ENCODE results near the gene KCNC1.

DNA sequence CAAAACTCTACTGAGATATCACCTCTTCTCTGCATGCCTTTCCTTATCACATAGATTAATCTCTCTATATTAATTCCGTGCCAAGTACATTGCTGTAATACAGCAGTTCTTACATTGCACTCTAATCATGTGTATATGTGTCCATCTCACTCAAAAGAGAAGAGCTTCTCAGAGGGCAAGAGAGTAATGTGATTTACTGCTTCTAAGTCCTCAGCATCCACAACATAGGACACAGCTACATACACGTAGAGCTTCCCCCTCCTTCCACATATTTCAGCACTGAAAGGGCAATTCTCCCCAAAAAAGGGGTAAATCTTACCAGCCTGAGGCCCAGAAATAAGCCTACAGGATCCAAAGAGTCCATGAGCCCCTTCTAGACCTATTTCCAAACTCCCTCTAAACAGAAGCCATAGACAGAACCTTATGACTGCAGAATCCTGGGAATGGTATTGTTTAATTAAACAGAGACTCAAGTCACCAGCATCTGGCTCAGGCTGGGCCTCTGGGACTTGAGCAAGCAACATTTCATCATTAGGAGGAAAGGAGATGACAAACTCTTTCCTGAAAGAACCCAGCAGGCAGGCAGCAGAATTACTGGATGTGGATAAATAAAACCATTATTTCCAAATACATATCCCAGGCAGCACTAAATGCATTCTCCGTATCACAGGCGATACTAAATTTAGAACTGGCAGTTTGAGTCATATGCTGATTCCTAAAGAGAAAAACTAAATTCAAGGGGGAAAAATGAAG, 87.2 kb downstream of the KCNC1 start:
- TF ChIP-seq, protein P1, sequence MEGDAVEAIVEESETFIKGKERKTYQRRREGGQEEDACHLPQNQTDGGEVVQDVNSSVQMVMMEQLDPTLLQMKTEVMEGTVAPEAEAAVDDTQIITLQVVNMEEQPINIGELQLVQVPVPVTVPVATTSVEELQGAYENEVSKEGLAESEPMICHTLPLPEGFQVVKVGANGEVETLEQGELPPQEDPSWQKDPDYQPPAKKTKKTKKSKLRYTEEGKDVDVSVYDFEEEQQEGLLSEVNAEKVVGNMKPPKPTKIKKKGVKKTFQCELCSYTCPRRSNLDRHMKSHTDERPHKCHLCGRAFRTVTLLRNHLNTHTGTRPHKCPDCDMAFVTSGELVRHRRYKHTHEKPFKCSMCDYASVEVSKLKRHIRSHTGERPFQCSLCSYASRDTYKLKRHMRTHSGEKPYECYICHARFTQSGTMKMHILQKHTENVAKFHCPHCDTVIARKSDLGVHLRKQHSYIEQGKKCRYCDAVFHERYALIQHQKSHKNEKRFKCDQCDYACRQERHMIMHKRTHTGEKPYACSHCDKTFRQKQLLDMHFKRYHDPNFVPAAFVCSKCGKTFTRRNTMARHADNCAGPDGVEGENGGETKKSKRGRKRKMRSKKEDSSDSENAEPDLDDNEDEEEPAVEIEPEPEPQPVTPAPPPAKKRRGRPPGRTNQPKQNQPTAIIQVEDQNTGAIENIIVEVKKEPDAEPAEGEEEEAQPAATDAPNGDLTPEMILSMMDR (IDR thresholded peaks at IDR 0.05; ENCODE audit: poor library complexity): no peak
- no peak for TF ChIP-seq EZH2 (IDR thresholded peaks at IDR 0.05; ENCODE audit: borderline replicate concordance)
